Type B pancreatic cell (in vitro differentiated cells): Measurements from ENCODE around the gene MYEOV. TPM values are rescaled to one million over a fixed set of nuclear protein-coding genes. Genes with fewer than 3 reads are reported as not detected.
A peak's percentile ranks its signal among the peaks of the same experiment; 100 is the strongest.

Experiments used
- DNase-seq: peaks from one replicate; pipeline ENCODE4 v3.0.0; 2021; ENCODE audit warnings: mixed read lengths; ENCODE audit not compliant: unreplicated experiment; ENCODE audit errors: extremely low spot score
- H3K27ac Mint-ChIP-seq: 2 replicates; pipeline ENCODE4 v1.8.0; 2021; ENCODE audit warnings: mild to moderate bottlenecking, mixed read lengths
- H3K27me3 Mint-ChIP-seq: 2 replicates; pipeline ENCODE4 v1.8.0; 2021; ENCODE audit warnings: mixed read lengths
- H3K36me3 Mint-ChIP-seq: 2 replicates; pipeline ENCODE4 v1.8.0; 2021; ENCODE audit warnings: mixed read lengths
- H3K4me1 Mint-ChIP-seq: one replicate; pipeline ENCODE4 v1.8.0; 2021; ENCODE audit warnings: mixed read lengths; ENCODE audit not compliant: unreplicated experiment
- H3K4me3 Mint-ChIP-seq: 2 replicates; pipeline ENCODE4 v1.8.0; 2021; ENCODE audit warnings: mild to moderate bottlenecking, mixed read lengths
- H3K9me3 Mint-ChIP-seq: 2 replicates; pipeline ENCODE4 v1.8.0; 2021; ENCODE audit warnings: mixed read lengths
- total RNA-seq: library from RNA; stranded (reverse); gene quantifications from 2 replicates; pipeline ENCODE4 v1.2.1, GENCODE V29; 2021; ENCODE audit warnings: low replicate concordance
- TF ChIP-seq, protein P1 (sequence below): fragments of 200-600 bp; sonication (generic); conservative IDR thresholded peaks from 2 replicates; pipeline ENCODE4 v1.5.0; 2021; ENCODE audit warnings: antibody characterized with exemption, mild to moderate bottlenecking

Gene MYEOV
- total RNA-seq, 1 donor from 2014 or later = 4.1 TPM

DNA sequence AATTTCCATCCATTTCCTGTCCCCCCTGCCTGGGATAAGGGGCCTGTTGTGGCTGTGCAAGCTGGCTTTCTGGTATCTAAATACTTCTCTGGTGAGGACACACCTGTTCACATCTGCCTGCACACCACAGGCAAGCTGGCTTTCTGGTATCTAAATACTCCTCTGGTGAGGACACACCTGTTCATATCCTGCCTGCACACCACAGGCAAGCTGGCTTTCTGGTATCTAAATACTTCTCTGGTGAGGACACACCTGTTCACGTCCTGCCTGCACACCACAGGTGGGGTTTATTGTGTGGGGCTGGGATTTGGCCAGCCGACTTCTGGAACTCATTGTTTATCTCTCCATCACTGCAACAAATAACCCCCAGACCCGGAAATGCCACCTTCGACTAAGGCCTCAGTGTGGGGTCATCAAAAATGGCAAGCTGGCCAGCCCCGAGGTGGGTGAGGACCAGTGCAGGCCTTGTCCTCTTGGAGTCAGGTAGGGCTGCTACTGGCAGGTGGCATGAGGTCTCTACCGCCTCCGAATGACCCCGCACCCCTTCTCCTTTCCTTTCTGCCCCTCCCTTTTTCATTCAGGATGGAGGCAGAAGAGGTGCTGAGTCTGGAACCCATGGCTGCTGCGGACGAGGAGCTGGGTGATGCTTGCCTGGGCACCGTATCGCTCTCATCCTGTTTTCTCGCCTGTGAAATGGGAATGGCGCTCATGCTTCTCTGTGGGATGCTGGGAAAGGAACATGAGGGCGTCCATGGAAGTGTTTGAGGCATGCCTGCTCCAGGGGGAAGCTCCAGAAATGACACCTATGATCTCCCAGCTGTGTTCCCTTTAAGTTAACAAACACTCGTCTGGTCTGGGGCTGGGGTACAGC is 43.5 kb upstream of the MYEOV start:
- Mint-ChIP-seq H3K4me3 (no peak overlapping the region), H3K4me1 (peaks cover 16% of the 10 kb centered on the region), H3K9me3 (peaks cover 5% of the 10 kb centered on the region), H3K27me3 (peaks cover 19% of the 10 kb centered on the region), H3K36me3 (no peaks in the 10 kb centered on the region), H3K27ac (peak overlapping the region; percentile 65)
- TF ChIP-seq, protein P1, sequence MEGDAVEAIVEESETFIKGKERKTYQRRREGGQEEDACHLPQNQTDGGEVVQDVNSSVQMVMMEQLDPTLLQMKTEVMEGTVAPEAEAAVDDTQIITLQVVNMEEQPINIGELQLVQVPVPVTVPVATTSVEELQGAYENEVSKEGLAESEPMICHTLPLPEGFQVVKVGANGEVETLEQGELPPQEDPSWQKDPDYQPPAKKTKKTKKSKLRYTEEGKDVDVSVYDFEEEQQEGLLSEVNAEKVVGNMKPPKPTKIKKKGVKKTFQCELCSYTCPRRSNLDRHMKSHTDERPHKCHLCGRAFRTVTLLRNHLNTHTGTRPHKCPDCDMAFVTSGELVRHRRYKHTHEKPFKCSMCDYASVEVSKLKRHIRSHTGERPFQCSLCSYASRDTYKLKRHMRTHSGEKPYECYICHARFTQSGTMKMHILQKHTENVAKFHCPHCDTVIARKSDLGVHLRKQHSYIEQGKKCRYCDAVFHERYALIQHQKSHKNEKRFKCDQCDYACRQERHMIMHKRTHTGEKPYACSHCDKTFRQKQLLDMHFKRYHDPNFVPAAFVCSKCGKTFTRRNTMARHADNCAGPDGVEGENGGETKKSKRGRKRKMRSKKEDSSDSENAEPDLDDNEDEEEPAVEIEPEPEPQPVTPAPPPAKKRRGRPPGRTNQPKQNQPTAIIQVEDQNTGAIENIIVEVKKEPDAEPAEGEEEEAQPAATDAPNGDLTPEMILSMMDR = no peak
- no peak for DNase-seq

GRCh38 chr11:69251057-69251393 is 42.9 kb upstream of the MYEOV start:
- H3K4me3 Mint-ChIP-seq = no peak overlapping the region
- H3K36me3 Mint-ChIP-seq = no peaks in the 10 kb centered on the region
- peaks cover 15% of the 10 kb centered on the region for H3K4me1 Mint-ChIP-seq
- peaks cover 4% of the 10 kb centered on the region for H3K9me3 Mint-ChIP-seq
- TF ChIP-seq, protein P1 = no peak
- H3K27me3 Mint-ChIP-seq = peaks cover 19% of the 10 kb centered on the region
- no peak for DNase-seq
- no peak overlapping the region for H3K27ac Mint-ChIP-seq

DNA sequence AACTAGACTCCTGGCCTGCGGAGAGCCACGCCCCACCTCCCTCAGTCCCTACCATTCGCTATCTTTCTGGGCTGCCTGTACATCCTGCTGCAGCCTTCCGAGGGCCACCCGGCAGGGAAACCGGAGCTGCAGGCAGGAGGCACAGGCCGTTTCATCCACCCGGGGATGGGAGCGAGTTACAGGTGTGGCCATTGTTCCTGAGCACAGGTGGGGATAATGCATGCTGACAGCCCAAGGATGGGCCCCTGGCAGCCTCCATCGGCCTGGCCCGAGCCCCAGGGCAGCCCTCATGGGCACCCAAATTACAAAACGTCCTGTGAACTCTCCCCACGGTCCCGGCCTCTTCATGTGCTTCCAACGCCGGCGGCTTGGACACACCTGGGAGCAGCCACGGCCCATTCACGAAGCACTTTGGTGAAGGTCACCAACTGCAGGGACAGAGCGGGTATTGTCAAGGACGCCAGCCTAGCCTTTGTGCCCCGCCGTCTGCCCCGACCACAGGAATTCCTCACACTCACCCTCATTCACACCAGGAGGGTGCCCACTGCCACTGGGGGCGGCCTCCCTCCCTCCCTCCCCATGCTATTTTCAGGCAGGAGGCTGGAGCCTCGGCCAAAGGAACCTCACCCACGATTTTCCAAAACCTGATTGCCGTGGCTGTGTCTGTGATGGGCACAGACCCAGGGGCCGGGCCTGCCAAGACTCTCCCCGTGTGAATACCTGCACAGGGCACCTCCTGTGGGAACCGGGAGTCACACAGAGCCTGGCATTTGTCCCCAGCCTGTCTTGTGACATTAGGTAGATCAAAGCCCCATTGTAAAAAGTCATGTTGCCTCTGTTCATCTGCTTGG is 42.1 kb upstream of the MYEOV start:
- TF ChIP-seq, protein P1 = no peak
- Mint-ChIP-seq H3K4me3 (no peak overlapping the region), H3K27ac (peak overlapping the region; percentile 25), H3K4me1 (peaks cover 10% of the 10 kb centered on the region), H3K27me3 (peaks cover 17% of the 10 kb centered on the region), H3K9me3 (no peaks in the 10 kb centered on the region), H3K36me3 (no peaks in the 10 kb centered on the region)
- DNase-seq = no peak

DNA sequence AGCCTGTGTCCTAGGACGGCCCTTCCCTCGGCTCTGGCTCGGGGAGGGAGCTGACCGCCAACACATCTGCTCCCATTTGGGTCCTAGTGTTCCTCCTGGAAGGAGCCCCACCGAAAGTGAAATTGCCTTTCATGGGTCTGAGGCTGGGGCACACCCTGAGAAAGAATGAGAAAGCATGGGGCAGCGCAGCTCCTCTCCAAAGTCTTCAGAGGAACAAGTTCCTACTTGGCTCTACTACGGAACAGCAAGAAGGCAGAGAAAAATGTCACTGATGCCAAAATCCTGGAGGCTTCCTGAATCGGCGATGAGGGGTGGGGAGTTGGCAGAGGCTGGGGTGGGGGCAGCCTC is 41.5 kb upstream of the MYEOV start:
- Mint-ChIP-seq H3K27ac (peak overlapping the region; percentile 25), H3K27me3 (peaks cover 17% of the 10 kb centered on the region), H3K4me3 (no peak overlapping the region), H3K4me1 (peaks cover 10% of the 10 kb centered on the region), H3K9me3 (no peaks in the 10 kb centered on the region), H3K36me3 (no peaks in the 10 kb centered on the region)
- DNase-seq = no peak
- TF ChIP-seq, protein P1 = no peak

DNA sequence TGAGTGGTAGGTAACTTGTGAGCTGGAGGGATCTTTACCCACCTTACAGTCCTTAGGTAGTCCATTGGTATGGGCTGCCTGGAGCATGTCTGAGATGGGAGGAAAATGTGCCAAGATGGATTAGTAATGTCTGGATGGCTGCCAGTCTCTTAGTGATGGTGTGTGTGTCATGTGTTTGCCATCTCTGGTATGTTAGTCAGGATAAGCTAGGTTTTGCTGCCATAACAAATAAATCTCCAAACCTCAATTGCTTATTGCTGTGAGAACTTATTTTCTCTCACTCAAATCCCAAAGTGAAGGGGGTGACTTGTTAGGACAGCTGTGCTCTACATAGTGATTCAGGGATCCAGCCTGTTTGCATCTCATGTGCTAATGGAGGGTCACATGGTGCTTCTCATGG is 40.9 kb upstream of the MYEOV start:
- Mint-ChIP-seq H3K27ac (no peak overlapping the region), H3K9me3 (no peaks in the 10 kb centered on the region), H3K27me3 (peaks cover 19% of the 10 kb centered on the region), H3K4me3 (no peak overlapping the region), H3K4me1 (peaks cover 10% of the 10 kb centered on the region), H3K36me3 (no peaks in the 10 kb centered on the region)
- no peak for DNase-seq
- TF ChIP-seq, protein P1 = no peak
